GM21367 (cell line): ENCODE data around the gene EVL.
"Not testable (repeated sequence)": the region's sequence is repeated elsewhere in the genome, so short reads cannot be mapped to it uniquely, and the experiment has no call there.

ENCODE experiments used
- ATAC-seq: cut with Tn5 transposase; IDR thresholded peaks from one replicate; pipeline ENCODE4 v1.9.1; 2021; ENCODE audit not compliant: unreplicated experiment

Gene EVL

GRCh38 chr14:100144645-100144995 is 79.4 kb downstream of the EVL start:
- ATAC-seq: no peak

GRCh38 chr14:100144996-100145646 is 79.9 kb downstream of the EVL start:
- no peak for ATAC-seq

GRCh38 chr14:100145682-100146464 is 80.7 kb downstream of the EVL start:
- ATAC-seq: no peak

DNA sequence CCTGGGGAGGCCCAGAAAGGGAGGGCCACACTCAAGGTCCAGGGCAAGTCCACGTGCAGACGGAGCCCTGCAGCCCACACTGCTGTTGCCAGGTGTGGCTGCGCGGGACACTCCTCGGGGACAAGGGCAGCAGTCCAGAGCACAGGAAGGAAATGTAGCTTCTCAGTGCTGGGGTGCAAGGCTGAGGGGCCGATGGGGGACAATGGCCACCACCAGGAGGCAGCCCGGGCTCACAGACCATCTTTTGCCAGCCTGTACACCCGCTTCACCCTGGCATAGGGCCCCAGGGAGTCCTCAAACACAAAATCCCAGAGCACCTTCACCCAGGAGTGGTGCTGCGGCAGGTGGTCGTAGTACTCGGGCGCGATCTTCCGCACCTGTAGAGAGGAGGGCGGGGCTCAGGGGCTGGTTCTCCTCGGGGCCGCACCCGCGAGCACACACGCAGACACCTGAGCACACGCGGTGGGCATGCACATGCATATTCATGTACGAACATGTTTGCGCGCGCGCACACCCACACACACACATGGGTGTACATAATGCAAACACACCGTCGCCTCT is 81.4 kb downstream of the EVL start:
- no peak for ATAC-seq

- no peak for ATAC-seq
Observed at GRCh38 chr14:100147181-100147631, 82.0 kb downstream of the EVL start.

- no peak for ATAC-seq
Observed at GRCh38 chr14:100147691-100148464, 82.7 kb downstream of the EVL start.

- no peak for ATAC-seq
Observed at GRCh38 chr14:100148837-100149731, 83.9 kb downstream of the EVL start.

DNA sequence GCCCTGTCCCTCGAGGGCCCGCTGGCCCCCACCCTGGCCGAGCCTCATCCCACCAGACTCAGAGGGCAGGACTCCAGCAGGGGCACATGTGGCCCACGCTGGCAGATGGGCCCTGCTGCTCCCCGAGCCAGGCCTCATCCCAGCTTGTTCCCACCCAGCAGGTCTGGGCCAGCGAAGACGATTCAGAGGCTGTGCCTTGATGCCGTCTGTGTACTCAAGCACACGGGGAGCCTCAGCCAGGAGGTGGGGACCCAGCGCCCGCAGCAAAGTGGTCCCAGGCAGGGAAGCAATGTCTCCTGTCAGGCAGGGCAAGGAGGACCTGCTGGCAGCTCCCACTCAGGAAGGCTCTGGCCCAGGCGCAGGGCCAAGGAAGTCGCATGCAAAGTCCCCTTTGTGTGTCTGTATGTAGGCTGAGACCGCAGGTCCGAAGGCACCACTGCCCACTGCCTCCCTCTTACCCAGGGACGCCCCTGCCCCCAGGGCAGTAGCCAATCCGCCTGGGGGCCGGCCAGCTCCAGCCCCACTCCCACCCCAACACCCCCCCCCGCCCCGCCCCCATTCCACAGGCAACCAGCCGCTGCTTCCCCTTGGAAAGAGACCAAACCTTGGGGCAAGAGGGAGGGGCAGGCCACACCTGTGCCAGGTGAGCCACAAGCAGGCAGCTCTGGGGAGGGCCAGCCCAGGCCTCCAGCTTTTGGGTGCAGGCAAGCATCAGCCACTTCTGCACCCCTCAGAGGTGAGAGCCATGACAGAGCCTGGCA is 84.8 kb downstream of the EVL start:
- ATAC-seq: no peak

DNA sequence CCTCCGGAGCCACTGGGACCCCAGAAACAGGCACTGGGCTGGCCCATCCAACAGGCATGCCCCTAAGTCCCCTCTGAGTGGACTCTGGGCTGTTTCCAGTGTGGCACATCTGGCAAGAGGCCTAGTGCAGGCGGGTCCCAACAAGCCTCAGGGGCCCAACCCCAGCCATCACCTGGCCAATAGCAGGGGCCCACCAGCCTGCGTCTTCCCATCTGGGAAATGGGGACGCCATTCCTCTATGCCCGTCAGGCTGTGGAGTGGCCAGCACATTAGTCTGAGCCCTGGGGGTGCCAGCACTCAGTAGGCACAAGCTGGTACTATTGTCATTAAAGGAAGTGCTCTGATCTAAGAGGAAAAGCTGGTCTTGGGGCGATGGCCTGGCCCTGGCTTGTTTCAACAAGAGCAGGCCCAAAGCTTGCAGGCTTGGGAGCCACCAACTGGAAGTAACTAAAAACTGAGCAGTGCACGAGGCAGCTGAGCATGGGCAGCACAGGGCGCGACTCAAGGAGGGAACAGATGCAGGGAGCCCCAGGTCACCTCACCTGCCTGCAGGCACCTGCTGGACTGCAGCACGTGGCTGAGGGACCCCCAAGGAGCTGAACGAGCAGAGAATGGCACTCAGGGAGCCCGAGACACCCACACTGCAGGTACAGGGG is 85.8 kb downstream of the EVL start:
- no peak for ATAC-seq

DNA sequence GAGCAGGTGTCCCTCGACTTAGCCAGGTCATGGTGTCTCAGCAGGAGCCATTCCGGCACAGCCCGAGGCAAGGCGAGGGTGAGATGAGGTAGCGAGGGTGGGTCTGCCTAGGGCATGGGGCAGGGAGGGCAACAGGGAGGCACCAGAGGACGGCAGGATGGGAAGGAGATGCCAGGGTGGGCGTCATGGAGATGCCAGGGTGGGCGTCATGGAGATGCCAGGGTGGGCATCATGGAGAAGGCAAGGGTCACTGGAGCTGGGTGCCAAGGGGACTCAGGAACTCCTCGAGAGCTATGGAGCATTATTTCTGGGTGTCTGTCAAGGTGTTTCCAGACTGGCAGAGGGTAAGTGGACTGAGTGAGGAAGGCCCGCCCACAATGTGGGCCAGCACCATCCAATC is 86.9 kb downstream of the EVL start:
- no peak for ATAC-seq

- ATAC-seq: no peak
Observed at GRCh38 chr14:100153560-100153959, 88.3 kb downstream of the EVL start.

GRCh38 chr14:100155049-100155621 is 89.9 kb downstream of the EVL start:
- no peak for ATAC-seq

GRCh38 chr14:100155756-100156616 is 90.8 kb downstream of the EVL start:
- no peak for ATAC-seq

DNA sequence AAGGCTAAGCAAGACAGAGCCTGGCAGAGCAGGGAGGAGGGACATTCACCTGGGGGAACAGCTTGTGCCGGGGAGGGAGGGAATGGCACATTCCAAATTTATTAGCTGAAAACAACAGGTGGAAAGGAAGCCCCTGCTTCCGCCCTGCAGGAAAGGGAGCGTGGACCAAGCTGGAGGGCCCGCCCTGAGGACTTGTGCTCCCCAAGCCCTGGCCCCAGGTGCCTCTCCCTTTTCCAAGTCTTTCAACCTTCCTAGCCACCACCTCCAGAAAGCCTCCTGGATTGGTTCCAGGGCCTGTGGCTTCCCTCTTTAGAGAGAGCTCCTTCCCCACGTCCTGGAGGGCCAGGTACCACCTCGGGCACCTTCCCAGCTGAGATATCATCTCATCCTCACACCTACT is 91.6 kb downstream of the EVL start:
- no peak for ATAC-seq

- ATAC-seq: not testable (repeated sequence)
Observed at GRCh38 chr14:100157548-100158232, 92.5 kb downstream of the EVL start.

DNA sequence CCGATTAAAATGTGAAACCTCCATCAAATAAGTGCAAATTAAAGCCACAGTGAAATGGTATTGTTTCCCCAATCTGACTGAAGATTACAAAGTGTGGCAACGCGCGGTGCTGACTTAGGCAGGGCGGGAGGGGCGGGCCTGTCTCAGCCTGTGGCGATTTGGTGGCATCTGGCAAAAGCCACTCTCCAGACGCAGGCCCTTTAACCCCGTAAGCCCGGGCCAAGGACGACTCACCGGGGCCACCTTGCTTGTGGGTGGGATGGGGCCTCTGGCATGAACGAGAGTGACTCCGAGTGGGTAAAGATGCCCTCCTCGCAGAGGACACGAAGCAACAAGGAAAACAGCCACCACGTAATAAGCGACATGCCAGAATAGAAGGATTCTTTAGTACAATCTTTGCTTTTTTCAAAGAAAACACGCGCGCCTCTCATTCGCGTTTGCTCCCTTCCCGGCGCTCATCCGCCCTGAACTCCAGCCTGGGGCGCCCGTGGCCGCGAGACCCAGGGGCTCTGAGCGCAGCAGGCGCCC is 93.4 kb downstream of the EVL start:
- ATAC-seq: no peak
